Measurements from ENCODE around the gene OSBPL5. TPM values are rescaled to one million over a fixed set of nuclear protein-coding genes. Genes with fewer than 3 reads are reported as not detected.

Gene OSBPL5
- total and polyA plus RNA-seq, 12 donors, result 2.7 to 30.6 (median 20.7) TPM

GRCh38 chr11:3191586-3192324 lies 26.6 kb upstream of the OSBPL5 start:
- no peak for TF ChIP-seq CTCF (IDR thresholded peaks at IDR 0.05)
- TF ChIP-seq POLR2A (IDR thresholded peaks at IDR 0.05), result no peak
- Histone ChIP-seq H3K27me3 (no peaks in the 10 kb centered on the region), H3K4me1 (replicated peaks in 1 of 2) (peaks cover 0 to 4% of the 10 kb centered on the region in 2 donors), H3K4me3 (no peak overlapping the region), H3K36me3 (replicated peaks in 1 of 2) (no peaks in the 10 kb centered on the region), H3K9me3 (replicated peaks in 1 of 3) (no peaks in the 10 kb centered on the region), H3K27ac (no peak overlapping the region)
- no peak for DNase-seq
- intact Hi-C loops (cut with DNase I), result no loop called here
- 90 to 95% (median 93%) methylated on average over 19 of the region's 19 CpGs for WGBS, 4 donors

- intact Hi-C loops (cut with DNase I), result no loop called here
- H3K27me3 ChIP-seq, result no peaks in the 10 kb centered on the region
- H3K36me3 ChIP-seq (replicated peaks in 1 of 2), result no peaks in the 10 kb centered on the region
- WGBS, 4 donors, result 79 to 87% (median 85%) methylated on average over 6 of the region's 6 CpGs
- no peak overlapping the region for H3K27ac ChIP-seq
- peak in 1 of 7 donors; percentile 3 for DNase-seq
- peaks cover 0 to 3% of the 10 kb centered on the region in 2 donors for H3K4me1 ChIP-seq (replicated peaks in 1 of 2)
- no peaks in the 10 kb centered on the region for H3K9me3 ChIP-seq (replicated peaks in 1 of 3)
- no peak overlapping the region for H3K4me3 ChIP-seq
- no peak for TF ChIP-seq POLR2A (IDR thresholded peaks at IDR 0.05)
- TF ChIP-seq CTCF (IDR thresholded peaks at IDR 0.05), result no peak
These were observed 25.5 kb upstream of the OSBPL5 start for GRCh38 chr11:3190600-3190999.

GRCh38 chr11:3189886-3190583 lies 24.9 kb upstream of the OSBPL5 start:
- Histone ChIP-seq H3K4me1 (replicated peaks in 1 of 2) (no peaks in the 10 kb centered on the region), H3K27me3 (no peaks in the 10 kb centered on the region), H3K27ac (no peak overlapping the region), H3K4me3 (no peak overlapping the region), H3K9me3 (replicated peaks in 1 of 3) (no peaks in the 10 kb centered on the region), H3K36me3 (replicated peaks in 1 of 2) (no peaks in the 10 kb centered on the region)
- no peak for DNase-seq
- WGBS, 4 donors, result 73 to 88% (median 84%) methylated on average over 10 to 11 of the region's 11 CpGs
- TF ChIP-seq CTCF (IDR thresholded peaks at IDR 0.05) (no peak), POLR2A (IDR thresholded peaks at IDR 0.05) (no peak)
- intact Hi-C loops (cut with DNase I), result no loop called here

- WGBS, 4 donors, result 64 to 75% (median 69%) methylated on average over 12 to 15 of the region's 15 CpGs
- DNase-seq, result peak in 1 of 7 donors; percentile 2
These were observed 24.2 kb upstream of the OSBPL5 start for GRCh38 chr11:3189196-3189843.

More at GRCh38 chr11:3189196-3189843, 24.2 kb upstream of the OSBPL5 start:
- no peaks in the 10 kb centered on the region for H3K9me3 ChIP-seq (replicated peaks in 1 of 3)
- intact Hi-C loops (cut with DNase I), result no loop called here
- no peaks in the 10 kb centered on the region for H3K27me3 ChIP-seq
- no peak overlapping the region for H3K4me3 ChIP-seq
- TF ChIP-seq CTCF (IDR thresholded peaks at IDR 0.05) (no peak), POLR2A (IDR thresholded peaks at IDR 0.05) (no peak)
- H3K4me1 ChIP-seq (replicated peaks in 1 of 2), result no peaks in the 10 kb centered on the region
- H3K27ac ChIP-seq, result no peak overlapping the region
- H3K36me3 ChIP-seq (replicated peaks in 1 of 2), result no peaks in the 10 kb centered on the region
